Raji (cell line): ENCODE measurements around the gene SPATC1L.

Source experiments
- POLR2A ChIP-seq: IDR thresholded peaks from 2 replicates; pipeline ENCODE4 v1.6.1; 2011; ENCODE audit warnings: low read depth, low read length, control low read depth; ENCODE audit not compliant: insufficient read depth

Gene SPATC1L

GRCh38 chr21:46183910-46184624 lies at the start of gene SPATC1L:
TSS of gene SPATC1L (minus strand) at chr21:46184459. CDS start at chr21:46182816, 1,643 bp downstream.
- no peak for TF ChIP-seq POLR2A

GRCh38 chr21:46229923-46230260 lies 45.6 kb upstream of the SPATC1L start:
- TF ChIP-seq POLR2A, result no peak

GRCh38 chr21:46229133-46229922 lies 45.1 kb upstream of the SPATC1L start:
- peak; percentile 56 for TF ChIP-seq POLR2A

- peak; percentile 85 for TF ChIP-seq POLR2A
Observed at GRCh38 chr21:46228345-46229051, 44.2 kb upstream of the SPATC1L start, which contains the start of gene LSS. TSS of gene LSS (minus strand) at chr21:46228774. CDS start at chr21:46228745, 29 bp downstream.

GRCh38 chr21:46227811-46228344 lies 43.6 kb upstream of the SPATC1L start:
- no peak for TF ChIP-seq POLR2A

- peak; percentile 49 for TF ChIP-seq POLR2A
Observed at GRCh38 chr21:46226920-46227599, 42.8 kb upstream of the SPATC1L start.

- no peak for TF ChIP-seq POLR2A
Observed at GRCh38 chr21:46226146-46226545, 41.9 kb upstream of the SPATC1L start.

GRCh38 chr21:46223217-46223616 lies 39.0 kb upstream of the SPATC1L start:
- TF ChIP-seq POLR2A, result no peak

GRCh38 chr21:46222436-46223116 lies 38.3 kb upstream of the SPATC1L start:
- TF ChIP-seq POLR2A, result no peak

- TF ChIP-seq POLR2A, result no peak
Observed at GRCh38 chr21:46221664-46222435, 37.6 kb upstream of the SPATC1L start.

GRCh38 chr21:46220847-46221246 lies 36.6 kb upstream of the SPATC1L start:
- TF ChIP-seq POLR2A, result no peak

GRCh38 chr21:46220275-46220810 lies 36.1 kb upstream of the SPATC1L start:
- no peak for TF ChIP-seq POLR2A

- no peak for TF ChIP-seq POLR2A
Observed at GRCh38 chr21:46219591-46220239, 35.5 kb upstream of the SPATC1L start.
